DOHH2 (cell line): Measurements from ENCODE around the gene ARHGEF1.
A peak's percentile ranks its signal among the peaks of the same experiment; 100 is the strongest.

ENCODE experiments used
- H3F3A ChIP-seq: fragments of 200-600 bp; sonication (generic), shearing (Covaris generic); 2 replicates; pipeline ENCODE4 v1.6.0; 2016; ENCODE audit warnings: antibody characterized with exemption, mild to moderate bottlenecking; ENCODE audit not compliant: control insufficient read depth, insufficient read depth
- H3K27ac ChIP-seq: fragments of 200-600 bp; sonication (generic); 2 replicates; pipeline ENCODE4 v1.5.1; 2014; ENCODE audit warnings: low read depth, mild to moderate bottlenecking, low read length, moderate library complexity
- H3K27me3 ChIP-seq: fragments of 200-600 bp; sonication (generic); 2 replicates; pipeline ENCODE4 v1.6.1; 2014; ENCODE audit warnings: mild to moderate bottlenecking, low read length, mixed read lengths; ENCODE audit not compliant: control insufficient read depth
- H3K36me3 ChIP-seq: fragments of 200-600 bp; sonication (generic); 2 replicates; pipeline ENCODE4 v1.6.1; 2014; ENCODE audit warnings: mild to moderate bottlenecking, low read length, moderate library complexity, mixed read lengths; ENCODE audit not compliant: control insufficient read depth
- H3K4me1 ChIP-seq: fragments of 200-600 bp; sonication (generic); 2 replicates; pipeline ENCODE4 v1.6.1; 2014; ENCODE audit warnings: mild to moderate bottlenecking, low read length, mixed read lengths; ENCODE audit not compliant: control insufficient read depth
- H3K4me2 ChIP-seq: fragments of 200-600 bp; sonication (generic); 2 replicates; pipeline ENCODE4 v1.6.0; 2014; ENCODE audit warnings: mild to moderate bottlenecking, low read length, moderate library complexity
- H3K4me3 ChIP-seq: fragments of 200-600 bp; sonication (generic); 2 replicates; pipeline ENCODE4 v1.5.1; 2014; ENCODE audit warnings: mild to moderate bottlenecking, low read length, mixed read lengths
- H3K79me2 ChIP-seq: fragments of 200-600 bp; sonication (generic); 2 replicates; pipeline ENCODE4 v1.6.1; 2014; ENCODE audit warnings: mild to moderate bottlenecking, low read length, mixed read lengths; ENCODE audit not compliant: control insufficient read depth
- H3K9me2 ChIP-seq: fragments of 200-600 bp; sonication (generic); replicated peaks from 2 replicates; pipeline ENCODE4 v1.6.1; 2014; ENCODE audit warnings: mild to moderate bottlenecking, low read length, mixed read lengths; ENCODE audit not compliant: control insufficient read depth
- H3K9me3 ChIP-seq: fragments of 200-600 bp; sonication (generic); 2 replicates; pipeline ENCODE4 v1.6.1; 2014; ENCODE audit warnings: antibody characterized with exemption, low read length, mixed read lengths; ENCODE audit not compliant: control insufficient read depth, insufficient read depth
- H4K20me1 ChIP-seq: fragments of 200-600 bp; sonication (generic); 2 replicates; pipeline ENCODE4 v1.6.0; 2014; ENCODE audit warnings: low read depth, mild to moderate bottlenecking, antibody characterized with exemption, low read length, moderate library complexity; ENCODE audit not compliant: control insufficient read depth, insufficient read depth
- EZH2phosphoT487 ChIP-seq: fragments of 200-600 bp; sonication (generic); IDR thresholded peaks from 2 replicates; pipeline ENCODE4 v1.6.1; 2017; ENCODE audit warnings: borderline replicate concordance, mild to moderate bottlenecking, antibody characterized with exemption, low read length, moderate library complexity, mixed read lengths
- TF ChIP-seq, protein P1 (sequence below): fragments of 200-600 bp; sonication (generic); IDR thresholded peaks from one replicate; pipeline ENCODE4 v1.5.1; 2014; ENCODE audit warnings: antibody characterized with exemption, mild to moderate bottlenecking, low read depth, low read length; ENCODE audit not compliant: poor library complexity, severe bottlenecking

The ARHGEF1 gene

GRCh38 chr19:41940731-41941409 lies 57.9 kb downstream of the ARHGEF1 start:
- peak overlapping the region; percentile 96 for H3K27ac ChIP-seq
- peaks cover 9% of the 10 kb centered on the region for H3K79me2 ChIP-seq
- H3K9me3 ChIP-seq: no peaks in the 10 kb centered on the region
- peaks cover 81% of the 10 kb centered on the region for H3K4me1 ChIP-seq
- TF ChIP-seq, protein P1, sequence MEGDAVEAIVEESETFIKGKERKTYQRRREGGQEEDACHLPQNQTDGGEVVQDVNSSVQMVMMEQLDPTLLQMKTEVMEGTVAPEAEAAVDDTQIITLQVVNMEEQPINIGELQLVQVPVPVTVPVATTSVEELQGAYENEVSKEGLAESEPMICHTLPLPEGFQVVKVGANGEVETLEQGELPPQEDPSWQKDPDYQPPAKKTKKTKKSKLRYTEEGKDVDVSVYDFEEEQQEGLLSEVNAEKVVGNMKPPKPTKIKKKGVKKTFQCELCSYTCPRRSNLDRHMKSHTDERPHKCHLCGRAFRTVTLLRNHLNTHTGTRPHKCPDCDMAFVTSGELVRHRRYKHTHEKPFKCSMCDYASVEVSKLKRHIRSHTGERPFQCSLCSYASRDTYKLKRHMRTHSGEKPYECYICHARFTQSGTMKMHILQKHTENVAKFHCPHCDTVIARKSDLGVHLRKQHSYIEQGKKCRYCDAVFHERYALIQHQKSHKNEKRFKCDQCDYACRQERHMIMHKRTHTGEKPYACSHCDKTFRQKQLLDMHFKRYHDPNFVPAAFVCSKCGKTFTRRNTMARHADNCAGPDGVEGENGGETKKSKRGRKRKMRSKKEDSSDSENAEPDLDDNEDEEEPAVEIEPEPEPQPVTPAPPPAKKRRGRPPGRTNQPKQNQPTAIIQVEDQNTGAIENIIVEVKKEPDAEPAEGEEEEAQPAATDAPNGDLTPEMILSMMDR: peak; percentile 15
- TF ChIP-seq EZH2phosphoT487: no peak
- H3K36me3 ChIP-seq: peaks cover 14% of the 10 kb centered on the region
- no peaks in the 10 kb centered on the region for H3K9me2 ChIP-seq
- peaks cover 60% of the 10 kb centered on the region for H3F3A ChIP-seq
- H3K27me3 ChIP-seq: no peaks in the 10 kb centered on the region
- no peaks in the 10 kb centered on the region for H4K20me1 ChIP-seq
- peak overlapping the region; percentile 97 for H3K4me3 ChIP-seq
- H3K4me2 ChIP-seq: peak overlapping the region; percentile 96

- Histone ChIP-seq H3K9me2 (no peaks in the 10 kb centered on the region), H3K4me2 (peak overlapping the region; percentile 96), H3K27me3 (no peaks in the 10 kb centered on the region), H3K27ac (peak overlapping the region; percentile 96), H3F3A (peaks cover 57% of the 10 kb centered on the region), H3K36me3 (peaks cover 14% of the 10 kb centered on the region), H3K4me1 (peaks cover 81% of the 10 kb centered on the region), H3K79me2 (peaks cover 9% of the 10 kb centered on the region), H3K9me3 (no peaks in the 10 kb centered on the region), H3K4me3 (peak overlapping the region; percentile 97), H4K20me1 (no peaks in the 10 kb centered on the region)
- TF ChIP-seq EZH2phosphoT487: no peak
- TF ChIP-seq, protein P1: no peak
Observed at GRCh38 chr19:41941410-41942202, 58.6 kb downstream of the ARHGEF1 start.

DNA sequence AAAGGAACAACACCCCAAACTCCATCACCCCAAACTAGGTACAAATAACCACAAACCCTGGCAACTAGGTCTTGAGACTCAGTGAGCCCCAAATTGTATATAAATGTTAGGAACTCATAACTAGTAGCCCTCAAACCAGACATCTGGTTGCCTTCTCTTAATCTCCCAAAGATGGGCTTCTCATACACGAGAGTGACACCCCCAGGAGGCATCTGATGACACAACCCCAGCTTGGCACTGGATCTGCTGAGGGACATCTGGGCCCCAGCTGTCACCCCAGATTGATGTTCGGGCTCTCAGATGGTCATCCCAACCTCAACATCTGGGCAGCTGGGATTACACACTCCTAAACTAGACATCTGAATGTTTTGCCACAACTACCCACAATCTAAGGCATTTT lies 61.4 kb downstream of the ARHGEF1 start:
- H3F3A ChIP-seq: peaks cover 42% of the 10 kb centered on the region
- H3K4me2 ChIP-seq: peak overlapping the region; percentile 97
- H4K20me1 ChIP-seq: no peaks in the 10 kb centered on the region
- H3K9me2 ChIP-seq: no peaks in the 10 kb centered on the region
- TF ChIP-seq, protein P1: no peak
- no peak for TF ChIP-seq EZH2phosphoT487
- peaks cover 6% of the 10 kb centered on the region for H3K79me2 ChIP-seq
- H3K27ac ChIP-seq: peak overlapping the region; percentile 100
- peak overlapping the region; percentile 70 for H3K4me3 ChIP-seq
- H3K9me3 ChIP-seq: no peaks in the 10 kb centered on the region
- H3K27me3 ChIP-seq: no peaks in the 10 kb centered on the region
- H3K36me3 ChIP-seq: peaks cover 23% of the 10 kb centered on the region
- H3K4me1 ChIP-seq: peaks cover 89% of the 10 kb centered on the region
